Neutrophil (primary cell): ENCODE measurements around the gene STX8.
A peak's percentile ranks its signal among the peaks of the same experiment; 100 is the strongest.

Experiments
- H3K27ac ChIP-seq: fragments of 200-600 bp; sonication (generic); 2 replicates; pipeline ENCODE4 v1.5.1; 2016; ENCODE audit warnings: mild to moderate bottlenecking, moderate library complexity
- H3K27me3 ChIP-seq: fragments of 200-600 bp; sonication (generic); 2 replicates; pipeline ENCODE4 v1.6.0; 2016; ENCODE audit warnings: mild to moderate bottlenecking
- H3K36me3 ChIP-seq: fragments of 200-600 bp; sonication (generic); 2 replicates; pipeline ENCODE4 v1.5.1; 2017
- H3K4me1 ChIP-seq, 2 experiments: fragments of 200-600 bp in 1 of 2; sonication (generic) in 1 of 2; 1 replicate in 1 of 2; 2 replicates in 1 of 2; pipeline versions ENCODE4 v1.5.1 to v1.6.1; 2013 to 2016; ENCODE audit warnings: low read depth in 1 of 2, low read length in 1 of 2, mild to moderate bottlenecking in 1 of 2, moderate library complexity in 1 of 2; ENCODE audit not compliant: control insufficient read depth in 1 of 2, insufficient read depth in 1 of 2
- H3K4me3 ChIP-seq, 2 experiments: fragments of 200-600 bp in 1 of 2; sonication (generic) in 1 of 2; 1 replicate in 1 of 2; 2 replicates in 1 of 2; pipeline ENCODE4 v1.5.1; 2013 to 2016; ENCODE audit warnings: low read depth in 1 of 2, low read length in 1 of 2, mild to moderate bottlenecking in 1 of 2, moderate library complexity in 1 of 2
- H3K9me3 ChIP-seq: fragments of 200-600 bp; sonication (generic); 2 replicates; pipeline ENCODE4 v1.5.1; 2016
- CTCF ChIP-seq: fragments of 200-600 bp; sonication (generic); IDR thresholded peaks from 2 replicates; pipeline ENCODE4 v1.5.1; 2016; ENCODE audit warnings: antibody characterized with exemption

STX8 gene

GRCh38 chr17:9240659-9241370 lies 334.8 kb downstream of the STX8 start:
- H3K27ac ChIP-seq, result no peak overlapping the region
- H3K9me3 ChIP-seq, result no peaks in the 10 kb centered on the region
- peaks cover 46% of the 10 kb centered on the region for H3K27me3 ChIP-seq
- peaks cover 8 to 13% of the 10 kb centered on the region in 2 experiments for H3K4me1 ChIP-seq
- no peak for TF ChIP-seq CTCF
- no peaks in the 10 kb centered on the region for H3K36me3 ChIP-seq
- no peak overlapping the region for H3K4me3 ChIP-seq

- Histone ChIP-seq H3K4me3 (peak overlapping the region in 1 of 2 experiments; percentile 45), H3K27me3 (peaks cover 46% of the 10 kb centered on the region), H3K9me3 (no peaks in the 10 kb centered on the region), H3K27ac (no peak overlapping the region), H3K36me3 (no peaks in the 10 kb centered on the region), H3K4me1 (peaks cover 8 to 13% of the 10 kb centered on the region in 2 experiments)
- TF ChIP-seq CTCF, result no peak
Measured at GRCh38 chr17:9239793-9240658, 335.6 kb downstream of the STX8 start.

- peaks cover 50% of the 10 kb centered on the region for H3K27me3 ChIP-seq
Measured at GRCh38 chr17:9239246-9239792, 336.3 kb downstream of the STX8 start.

GRCh38 chr17:9238340-9239245 lies 337.0 kb downstream of the STX8 start:
- Histone ChIP-seq H3K27me3 (peaks cover 57% of the 10 kb centered on the region), H3K4me1 (peaks cover 8 to 13% of the 10 kb centered on the region in 2 experiments), H3K9me3 (no peaks in the 10 kb centered on the region), H3K27ac (no peak overlapping the region), H3K4me3 (no peak overlapping the region), H3K36me3 (no peaks in the 10 kb centered on the region)
- no peak for TF ChIP-seq CTCF

More at GRCh38 chr17:9239246-9239792, 336.3 kb downstream of the STX8 start:
- Histone ChIP-seq H3K36me3 (no peaks in the 10 kb centered on the region), H3K9me3 (no peaks in the 10 kb centered on the region), H3K27ac (no peak overlapping the region), H3K4me3 (no peak overlapping the region), H3K4me1 (peaks cover 8 to 13% of the 10 kb centered on the region in 2 experiments)
- no peak for TF ChIP-seq CTCF
